HepG2 (cell line): ENCODE measurements around the gene TALDO1. TPM values are rescaled to one million over a fixed set of nuclear protein-coding genes. Genes with fewer than 3 reads are reported as not detected.

Experiments used
- BATF2 ChIP-seq: sonication (generic); formaldehyde crosslinking; IDR thresholded peaks from 2 replicates; pipeline ENCODE4 v1.8.0; 2022; ENCODE audit warnings: mild to moderate bottlenecking, missing genetic modification reagents, moderate library complexity
- CENPX ChIP-seq: sonication (generic); formaldehyde crosslinking; IDR thresholded peaks from 2 replicates; pipeline ENCODE4 v1.9.0; 2021; ENCODE audit warnings: mild to moderate bottlenecking, missing genetic modification reagents, moderate library complexity
- CHCHD3 ChIP-seq: sonication (generic); formaldehyde crosslinking; IDR thresholded peaks from 2 replicates; pipeline ENCODE4 v1.8.0; 2022; ENCODE audit warnings: mild to moderate bottlenecking, missing genetic modification reagents, moderate library complexity
- ETV5 ChIP-seq: IDR thresholded peaks from 2 replicates; pipeline ENCODE4 v1.6.1; 2018; ENCODE audit warnings: missing biosample characterization, missing genetic modification reagents, inconsistent platforms, borderline replicate concordance
- FOXO4 ChIP-seq: sonication (generic); formaldehyde crosslinking; conservative IDR thresholded peaks from 2 replicates; pipeline ENCODE4 v1.8.1; 2023; ENCODE audit warnings: missing genetic modification reagents
- HDAC2 ChIP-seq: sonication (generic); formaldehyde crosslinking; IDR thresholded peaks from 2 replicates; pipeline ENCODE4 v1.4.0; 2020; ENCODE audit warnings: missing genetic modification reagents
- HOXA7 ChIP-seq: sonication (generic); formaldehyde crosslinking; IDR thresholded peaks from 2 replicates; pipeline ENCODE4 v1.8.1; 2022; ENCODE audit warnings: mild to moderate bottlenecking, missing genetic modification reagents, moderate library complexity
- ISL2 ChIP-seq: sonication (generic); formaldehyde crosslinking; IDR thresholded peaks from 2 replicates; pipeline ENCODE4 v1.5.0; 2020; ENCODE audit warnings: missing genetic modification reagents
- KLF16 ChIP-seq, 2 experiments: sonication (generic) in 1 of 2; formaldehyde crosslinking in 1 of 2; IDR thresholded peaks; 2 replicates each; pipeline versions ENCODE4 v1.6.1 to v1.8.0; 2016 to 2023; ENCODE audit warnings: missing genetic modification reagents in 2 of 2, missing compliant biosample characterization in 1 of 2
- KMT2A ChIP-seq: sonication (generic); formaldehyde crosslinking; IDR thresholded peaks from 2 replicates; pipeline ENCODE4 v1.4.0; 2020; ENCODE audit warnings: missing genetic modification reagents
- MLX ChIP-seq: IDR thresholded peaks from 2 replicates; pipeline ENCODE4 v1.6.1; 2016
- NCOA2 ChIP-seq: sonication (generic); formaldehyde crosslinking; IDR thresholded peaks from 2 replicates; pipeline ENCODE4 v1.8.0; 2022; ENCODE audit warnings: inconsistent platforms
- NR2F6 ChIP-seq, 2 experiments: IDR thresholded peaks; 2 replicates each; pipeline ENCODE4 v1.6.1; 2016; ENCODE audit warnings: antibody characterized with exemption in 1 of 2, mild to moderate bottlenecking in 1 of 2
- SAFB2 ChIP-seq: sonication (generic); formaldehyde crosslinking; IDR thresholded peaks from 2 replicates; pipeline ENCODE4 v1.5.1; 2020; ENCODE audit warnings: missing genetic modification reagents, low read depth, mild to moderate bottlenecking, borderline replicate concordance
- SNRNP70 ChIP-seq: fragments of 200-400 bp; formaldehyde crosslinking; IDR thresholded peaks from 2 replicates; pipeline ENCODE4 v1.6.1; 2017; ENCODE audit warnings: mild to moderate bottlenecking, low read depth, low read length, moderate library complexity
- SRSF1 ChIP-seq: fragments of 200-400 bp; formaldehyde crosslinking; optimal IDR thresholded peaks from 2 replicates; pipeline ENCODE3; 2017; ENCODE audit warnings: mild to moderate bottlenecking, low read depth, low read length, moderate library complexity
- TAF1 ChIP-seq: sonication (generic); formaldehyde crosslinking; IDR thresholded peaks from 2 replicates; pipeline ENCODE4 v1.4.0; 2020; ENCODE audit warnings: missing genetic modification reagents
- TBP ChIP-seq: sonication (generic); formaldehyde crosslinking; IDR thresholded peaks from 2 replicates; pipeline ENCODE4 v1.5.0; 2020; ENCODE audit warnings: missing genetic modification reagents
- U2AF2 ChIP-seq: fragments of 200-400 bp; formaldehyde crosslinking; IDR thresholded peaks from 2 replicates; pipeline ENCODE4 v1.6.1; 2017; ENCODE audit warnings: low read depth, mild to moderate bottlenecking, low read length
- ZNF354B ChIP-seq: sonication (generic); formaldehyde crosslinking; IDR thresholded peaks from 2 replicates; pipeline ENCODE4 v1.8.0; 2022; ENCODE audit warnings: mild to moderate bottlenecking, missing genetic modification reagents
- ZNF513 ChIP-seq: sonication (generic); formaldehyde crosslinking; conservative IDR thresholded peaks from 2 replicates; pipeline ENCODE4 v1.5.0; 2020; ENCODE audit warnings: missing genetic modification reagents
- ZNF564 ChIP-seq: sonication (generic); formaldehyde crosslinking; IDR thresholded peaks from 2 replicates; pipeline ENCODE4 v1.8.1; 2023; ENCODE audit warnings: mild to moderate bottlenecking, missing genetic modification reagents
- ZNF589 ChIP-seq: sonication (generic); formaldehyde crosslinking; conservative IDR thresholded peaks from 2 replicates; pipeline ENCODE4 v1.8.0; 2022; ENCODE audit warnings: mild to moderate bottlenecking, moderate library complexity, missing genetic modification reagents
- ZNF616 ChIP-seq: sonication (generic); formaldehyde crosslinking; IDR thresholded peaks from 2 replicates; pipeline ENCODE4 v1.5.0; 2020; ENCODE audit warnings: low read depth, mild to moderate bottlenecking, missing genetic modification reagents
- ZNF660 ChIP-seq: sonication (generic); formaldehyde crosslinking; IDR thresholded peaks from 2 replicates; pipeline ENCODE4 v1.5.1; 2020; ENCODE audit warnings: mild to moderate bottlenecking, low read depth, missing genetic modification reagents, borderline replicate concordance
- ZNF709 ChIP-seq: sonication (generic); formaldehyde crosslinking; IDR thresholded peaks from 2 replicates; pipeline ENCODE4 v1.5.0; 2020; ENCODE audit warnings: mild to moderate bottlenecking, missing genetic modification reagents
- ZNF768 ChIP-seq: sonication (generic); formaldehyde crosslinking; IDR thresholded peaks from 2 replicates; pipeline ENCODE4 v1.4.0; 2020; ENCODE audit warnings: missing genetic modification reagents
- polyA plus RNA-seq, 8 experiments: library from polyadenylated mRNA; depleted of rRNA in 3 of 8; stranded (reverse) in 7 of 8; unstranded in 1 of 8; fragments of >200 nt; fragmentation: Illumina TruSeq in 4 of 8; extraction: Trizol in 4 of 8; gene quantifications; 2 replicates each; pipeline versions ENCODE4 v1.2.1 to v1.2.3, GENCODE V29; 2011 to 2016; ENCODE audit warnings: low read depth in 4 of 8, missing spikeins in 1 of 8, mixed read lengths in 1 of 8; ENCODE audit not compliant: insufficient read depth in 1 of 8
- total RNA-seq, 5 experiments: library from RNA; depleted of rRNA; stranded (reverse); fragments of >200 nt; fragmentation: Illumina TruSeq; extraction: Trizol; gene quantifications; 2 replicates each; pipeline ENCODE4 v1.2.3, GENCODE V29; 2016; ENCODE audit warnings: low read depth in 1 of 5

Gene TALDO1
- total and polyA plus RNA-seq, 2 of the 13 experiments (the other 11 are each of a cell fraction or from before 2014, with no cell fraction given): 107 to 240 TPM

GRCh38 chr11:727859-728748, 19.2 kb upstream of the TALDO1 start (continued):
- no peak for TF ChIP-seq NR2F6 (IDR thresholded peaks at IDR 0.05)
- peak; percentile 43; the same call in 1 of the 2 replicates for TF ChIP-seq NR2F6 (CRISPR knock-in tag; IDR thresholded peaks at IDR 0.05)
- TF ChIP-seq ISL2 (CRISPR knock-in tag): peak; percentile 55; the same call in 1 of the 2 replicates
- TF ChIP-seq HDAC2: peak; percentile 42; the same call in 1 of the 2 replicates
- no peak for TF ChIP-seq CHCHD3 (CRISPR knock-in tag)
- TF ChIP-seq SRSF1: no peak
- peak; percentile 50 for TF ChIP-seq TAF1 (CRISPR knock-in tag)
- no peak for TF ChIP-seq U2AF2
- peak in 1 of 2 experiments; percentile 41; a peak in 1 of 4 replicates for TF ChIP-seq KLF16 (CRISPR knock-in tag; IDR thresholded peaks at IDR 0.05)
- no peak for TF ChIP-seq ZNF513 (CRISPR knock-in tag)
- peak; percentile 79; the same call in 1 of the 2 replicates for TF ChIP-seq ZNF709 (CRISPR knock-in tag)
- TF ChIP-seq SNRNP70: no peak
- peak; percentile 29; the same call in 1 of the 2 replicates for TF ChIP-seq SAFB2
- TF ChIP-seq TBP (CRISPR knock-in tag): no peak
- TF ChIP-seq FOXO4 (CRISPR knock-in tag): no peak
- TF ChIP-seq NCOA2 (CRISPR knock-in tag): peak; percentile 47
- TF ChIP-seq ZNF564 (CRISPR knock-in tag): no peak
- no peak for TF ChIP-seq KMT2A
- peak; percentile 35; the same call in 1 of the 2 replicates for TF ChIP-seq ZNF768 (CRISPR knock-in tag)
- peak; percentile 77; the same call in 1 of the 2 replicates for TF ChIP-seq ZNF354B (CRISPR knock-in tag)
- no peak for TF ChIP-seq MLX
- no peak for TF ChIP-seq ZNF589 (CRISPR knock-in tag)
- TF ChIP-seq ETV5 (CRISPR knock-in tag): no peak
- no peak for TF ChIP-seq HOXA7 (CRISPR knock-in tag)
- no peak for TF ChIP-seq CENPX (CRISPR knock-in tag)
- no peak for TF ChIP-seq ZNF616 (CRISPR knock-in tag)
- no peak for TF ChIP-seq BATF2 (CRISPR knock-in tag)
- TF ChIP-seq ZNF660 (CRISPR knock-in tag): no peak
